GM23338 (cell line): ENCODE data around the gene AP1S2.

Experiments used
- CREB1 ChIP-seq: fragments of 250-450 bp; sonication (Bioruptor Pico); IDR thresholded peaks from 2 replicates; pipeline ENCODE4 v1.5.0; 2020; ENCODE audit warnings: low read depth, mild to moderate bottlenecking, moderate library complexity
- CTCF ChIP-seq, 2 experiments: fragments of 200-600 bp in 1 of 2; sonication (generic) in 1 of 2; conservative IDR thresholded peaks; 2 replicates each; pipeline versions ENCODE4 v1.5.1 to v1.6.1; 2016 to 2017; ENCODE audit warnings: antibody characterized with exemption in 2 of 2, low read depth in 2 of 2, mild to moderate bottlenecking in 2 of 2, moderate library complexity in 1 of 2
- EZH2 ChIP-seq: fragments of 200-600 bp; sonication (generic); IDR thresholded peaks from one replicate; pipeline ENCODE4 v1.8.0; 2017; ENCODE audit warnings: antibody characterized with exemption, mild to moderate bottlenecking, low read depth; ENCODE audit not compliant: unreplicated experiment
- JUNB ChIP-seq: IDR thresholded peaks from one replicate; pipeline ENCODE4 v1.6.1; 2016; ENCODE audit warnings: antibody characterized with exemption; ENCODE audit not compliant: unreplicated experiment
- POLR2AphosphoS5 ChIP-seq: IDR thresholded peaks from 2 replicates; pipeline ENCODE4 v1.6.1; 2016; ENCODE audit warnings: antibody characterized with exemption, low read depth
- STAT1 ChIP-seq: IDR thresholded peaks from one replicate; pipeline ENCODE4 v1.6.1; 2016; ENCODE audit warnings: antibody characterized with exemption; ENCODE audit not compliant: unreplicated experiment
- TF ChIP-seq, protein P1 (sequence below): IDR thresholded peaks from 2 replicates; pipeline ENCODE4 v1.6.1; 2016; ENCODE audit warnings: antibody characterized with exemption

DNA sequence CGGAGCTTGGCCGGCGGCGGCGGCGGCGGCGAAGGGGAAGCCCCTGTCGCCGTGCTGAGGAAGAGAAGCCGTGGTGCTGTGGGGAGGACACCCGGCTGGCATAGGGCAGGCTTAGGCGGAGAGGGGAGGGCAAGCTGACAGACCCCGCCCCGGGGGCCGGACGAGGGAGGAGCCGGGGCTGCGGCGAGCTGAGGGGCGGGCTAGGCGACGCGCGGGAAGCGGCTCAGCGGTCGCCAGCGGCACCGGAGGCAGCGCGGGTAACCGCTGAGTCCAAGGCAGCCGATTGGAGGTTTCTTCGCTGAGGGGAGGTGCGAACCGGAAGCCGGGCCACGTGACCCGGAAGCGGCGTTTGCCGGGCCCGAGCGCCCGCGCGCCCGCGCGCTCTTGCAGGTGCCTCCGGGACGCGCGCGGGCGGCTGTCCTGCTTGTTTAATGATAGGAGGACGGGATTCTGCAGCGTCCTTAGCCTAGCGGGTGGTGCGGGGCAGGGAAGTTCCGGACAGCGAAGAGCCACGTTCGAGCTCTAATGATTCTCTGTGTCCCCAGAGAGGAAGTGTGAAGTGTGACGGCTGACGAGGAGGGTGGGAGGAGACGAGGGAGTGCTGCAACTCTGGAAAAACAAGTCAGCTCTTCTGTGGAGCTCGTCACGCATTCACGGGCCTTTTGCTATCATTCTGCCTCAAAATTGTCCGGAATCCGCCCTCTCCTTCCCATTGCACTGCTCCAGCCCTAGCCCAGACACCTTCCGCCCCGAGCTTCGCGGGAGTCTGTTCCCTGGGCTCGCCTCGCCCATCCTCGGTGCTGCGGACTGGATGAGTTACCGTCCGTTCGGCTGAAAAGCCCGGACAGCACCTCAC is at the start of gene AP1S2:
- TF ChIP-seq STAT1, result no peak
- TF ChIP-seq EZH2, result no peak
- no peak for TF ChIP-seq CTCF (conservative IDR thresholded peaks at IDR 0.05; ENCODE audit: low read depth in 2 of 2)
- TF ChIP-seq JUNB, result no peak
- peak; percentile 27; the same call in 1 of the 2 replicates for TF ChIP-seq POLR2AphosphoS5
- peak; percentile 53 for TF ChIP-seq CREB1 (CRISPR knock-in tag)
- TF ChIP-seq, protein P1, sequence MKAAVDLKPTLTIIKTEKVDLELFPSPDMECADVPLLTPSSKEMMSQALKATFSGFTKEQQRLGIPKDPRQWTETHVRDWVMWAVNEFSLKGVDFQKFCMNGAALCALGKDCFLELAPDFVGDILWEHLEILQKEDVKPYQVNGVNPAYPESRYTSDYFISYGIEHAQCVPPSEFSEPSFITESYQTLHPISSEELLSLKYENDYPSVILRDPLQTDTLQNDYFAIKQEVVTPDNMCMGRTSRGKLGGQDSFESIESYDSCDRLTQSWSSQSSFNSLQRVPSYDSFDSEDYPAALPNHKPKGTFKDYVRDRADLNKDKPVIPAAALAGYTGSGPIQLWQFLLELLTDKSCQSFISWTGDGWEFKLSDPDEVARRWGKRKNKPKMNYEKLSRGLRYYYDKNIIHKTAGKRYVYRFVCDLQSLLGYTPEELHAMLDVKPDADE, result no peak
